Natural killer cell treated with Interleukin-12 subunit alpha and Interleukin-12 subunit beta and Interleukin-15 and Interleukin-18, amount 100 ng/mL, for 72 hours (primary cell): ENCODE measurements around the gene PRKG1. TPM values are rescaled to one million over a fixed set of nuclear protein-coding genes. Genes with fewer than 3 reads are reported as not detected.

Experiments used
- ATAC-seq, 2 donors: fragments of 150-1000 bp; cut with Tn5 transposase in 1 of 2; sonication (Bioruptor Pico), chemical (Tn5 transposase) in 1 of 2; 2 replicates each; pipeline ENCODE4 v1.10.0; 2021
- DNase-seq: peaks from one replicate; pipeline ENCODE4 v3.0.0; 2022; ENCODE audit warnings: low spot score
- H3K27ac Mint-ChIP-seq, 2 donors: 1 replicate in 1 of 2; 2 replicates in 1 of 2; pipeline ENCODE4 v1.8.0; 2022; ENCODE audit warnings: mixed read lengths in 2 of 2, mild to moderate bottlenecking in 1 of 2, moderate library complexity in 1 of 2
- H3K27me3 Mint-ChIP-seq, 2 donors: 1 replicate in 1 of 2; 2 replicates in 1 of 2; pipeline ENCODE4 v1.8.0; 2022; ENCODE audit warnings: mixed read lengths in 2 of 2
- H3K36me3 Mint-ChIP-seq: one replicate; pipeline ENCODE4 v1.8.0; 2022; ENCODE audit warnings: mixed read lengths
- H3K4me1 Mint-ChIP-seq, 2 donors: 1 replicate in 1 of 2; 2 replicates in 1 of 2; pipeline ENCODE4 v1.8.0; 2022; ENCODE audit warnings: low read depth in 2 of 2, mixed read lengths in 2 of 2, mild to moderate bottlenecking in 1 of 2
- H3K4me3 Mint-ChIP-seq: one replicate; pipeline ENCODE4 v1.8.0; 2022; ENCODE audit warnings: mixed read lengths
- H3K9me3 Mint-ChIP-seq: 2 replicates; pipeline ENCODE4 v1.8.0; 2022; ENCODE audit warnings: mixed read lengths
- total RNA-seq, 2 donors: library from RNA; stranded (reverse); gene quantifications; one replicate each; pipeline ENCODE4 v1.2.3, GENCODE V29; 2022

PRKG1 gene
- total RNA-seq, 2 donors from 2014 or later, result 0.10 TPM; not detected in 1

DNA sequence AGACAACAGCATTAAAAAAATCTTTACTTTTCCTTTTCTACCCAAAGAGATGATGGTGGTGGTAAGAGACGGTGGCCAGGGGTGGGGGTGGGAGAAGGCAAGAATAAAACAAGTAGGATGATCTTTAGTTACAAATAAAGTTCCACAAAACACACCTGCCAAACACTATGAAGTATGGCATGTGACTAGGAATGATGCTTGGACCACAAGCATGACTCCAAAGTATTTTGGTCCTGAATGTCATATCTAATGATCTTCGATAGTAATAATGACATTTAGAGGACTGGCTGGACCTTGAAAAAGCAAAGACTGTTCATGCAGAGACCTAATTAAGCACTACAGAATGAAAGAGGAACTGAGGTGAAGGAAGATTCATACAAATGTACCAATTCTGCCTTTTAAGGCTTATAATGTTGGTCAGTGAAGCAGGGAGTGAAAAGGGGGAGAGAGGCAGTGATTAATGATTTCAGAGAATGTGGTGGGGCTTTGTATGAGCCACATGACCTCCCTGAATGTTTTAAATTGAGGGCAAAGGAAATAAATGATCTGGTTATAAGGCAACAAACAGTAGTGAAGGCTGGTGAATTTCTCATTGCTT lies 1210.2 kb downstream of the PRKG1 start:
- Mint-ChIP-seq H3K27ac (no peak overlapping the region), H3K9me3 (peaks cover 6% of the 10 kb centered on the region), H3K4me1 (no peaks in the 10 kb centered on the region), H3K27me3 (no peaks in the 10 kb centered on the region), H3K4me3 (no peak overlapping the region), H3K36me3 (no peaks in the 10 kb centered on the region)
- no peak for DNase-seq
- no peak for ATAC-seq

DNA sequence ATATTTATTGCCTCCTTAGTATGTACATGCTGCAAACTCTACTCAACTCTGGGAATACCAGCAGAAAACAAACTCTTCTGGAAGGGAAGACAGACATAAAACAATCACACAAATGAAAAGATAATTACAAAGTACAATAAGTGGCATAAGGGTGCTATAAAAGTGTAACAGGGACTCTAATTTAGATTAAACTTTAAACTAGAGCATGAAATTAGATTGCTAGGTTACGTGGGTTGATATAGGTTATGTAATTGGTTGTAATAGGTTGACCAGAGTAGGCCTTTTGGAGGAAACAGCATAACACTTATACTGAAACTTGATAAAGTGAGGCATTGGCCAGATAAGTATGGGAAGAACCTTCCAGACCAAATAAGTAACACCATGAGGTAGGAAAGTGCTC lies 1213.6 kb downstream of the PRKG1 start:
- H3K27me3 Mint-ChIP-seq, result no peaks in the 10 kb centered on the region
- H3K4me3 Mint-ChIP-seq, result no peak overlapping the region
- no peaks in the 10 kb centered on the region for H3K36me3 Mint-ChIP-seq
- ATAC-seq (no peak), DNase-seq (no peak)
- H3K9me3 Mint-ChIP-seq, result peaks cover 6% of the 10 kb centered on the region
- no peak overlapping the region for H3K27ac Mint-ChIP-seq
- no peaks in the 10 kb centered on the region for H3K4me1 Mint-ChIP-seq

DNA sequence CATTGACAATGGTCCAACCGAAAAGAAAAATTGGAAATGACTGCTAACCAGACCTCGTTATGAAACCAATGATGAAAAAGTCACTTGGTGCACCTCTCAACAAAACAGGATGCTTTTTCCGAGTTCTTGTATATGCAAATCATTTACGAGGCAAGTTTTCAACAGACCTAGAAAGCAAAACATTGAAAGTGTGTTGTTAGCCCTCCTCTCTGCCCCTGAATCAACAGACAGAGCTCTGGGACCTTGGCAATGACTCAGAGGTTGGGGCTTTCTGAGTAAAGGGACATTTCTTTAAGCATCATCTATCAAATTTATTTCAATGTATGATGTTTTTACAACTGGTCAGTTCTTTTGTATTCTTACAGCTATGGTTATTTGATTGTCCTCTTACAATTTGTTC lies 1223.5 kb downstream of the PRKG1 start:
- H3K4me1 Mint-ChIP-seq, result no peaks in the 10 kb centered on the region
- no peak overlapping the region for H3K27ac Mint-ChIP-seq
- DNase-seq (no peak), ATAC-seq (no peak)
- H3K27me3 Mint-ChIP-seq, result peaks cover 0 to 2% of the 10 kb centered on the region in 2 donors
- H3K4me3 Mint-ChIP-seq, result no peak overlapping the region
- H3K36me3 Mint-ChIP-seq, result no peaks in the 10 kb centered on the region
- peaks cover 3% of the 10 kb centered on the region for H3K9me3 Mint-ChIP-seq

- Mint-ChIP-seq H3K4me1 (no peaks in the 10 kb centered on the region), H3K27me3 (peaks cover 0 to 2% of the 10 kb centered on the region in 2 donors), H3K36me3 (no peaks in the 10 kb centered on the region), H3K9me3 (peaks cover 3% of the 10 kb centered on the region), H3K4me3 (no peak overlapping the region), H3K27ac (no peak overlapping the region)
- ATAC-seq (no peak), DNase-seq (no peak)
Observed at GRCh38 chr10:52300599-52301277, 1226.5 kb downstream of the PRKG1 start.

DNA sequence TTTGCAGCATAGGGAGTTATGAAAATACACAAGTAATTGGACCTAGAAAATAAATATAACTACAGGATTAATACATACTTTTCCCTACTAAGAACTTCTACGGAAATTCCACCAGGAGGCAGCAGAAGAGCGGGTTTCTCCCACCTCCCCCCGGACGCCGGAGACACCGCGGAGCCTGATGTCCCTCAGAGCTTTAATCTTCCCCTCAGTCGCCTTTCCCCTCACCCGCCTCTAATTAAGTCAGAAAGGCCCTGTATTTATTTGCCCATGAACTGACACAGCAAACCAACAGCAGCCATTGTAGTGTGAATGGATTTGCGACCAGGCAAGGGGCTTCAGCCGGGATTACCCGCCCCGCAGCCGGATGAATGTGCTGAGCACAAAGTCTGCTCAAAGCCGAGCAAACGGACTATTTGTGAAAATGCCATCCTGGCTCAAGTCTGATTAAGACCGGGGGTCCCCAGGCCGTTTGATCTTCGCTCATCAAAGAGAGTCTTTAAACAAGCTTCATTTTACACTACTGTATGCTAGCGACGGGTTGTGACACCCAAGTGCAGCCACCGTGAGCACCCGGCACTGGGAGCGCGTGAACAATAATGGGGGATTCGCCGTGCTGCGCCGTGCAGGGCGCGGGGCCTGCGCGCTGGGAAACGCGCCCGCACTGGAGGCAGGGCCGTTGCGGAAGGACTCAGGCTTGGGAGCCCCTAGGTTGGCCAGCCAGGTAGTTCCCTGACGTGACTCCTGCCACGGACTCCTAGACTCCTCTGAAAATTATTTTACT lies 1234.2 kb downstream of the PRKG1 start:
- ATAC-seq (peak; percentile 51 to 67), DNase-seq (no peak)
- Mint-ChIP-seq H3K4me3 (peak overlapping the region; percentile 62), H3K9me3 (no peaks in the 10 kb centered on the region), H3K36me3 (peaks cover 4% of the 10 kb centered on the region), H3K4me1 (peaks cover 6 to 7% of the 10 kb centered on the region in 2 donors), H3K27ac (no peak overlapping the region), H3K27me3 (peaks cover 29 to 37% of the 10 kb centered on the region in 2 donors)

DNA sequence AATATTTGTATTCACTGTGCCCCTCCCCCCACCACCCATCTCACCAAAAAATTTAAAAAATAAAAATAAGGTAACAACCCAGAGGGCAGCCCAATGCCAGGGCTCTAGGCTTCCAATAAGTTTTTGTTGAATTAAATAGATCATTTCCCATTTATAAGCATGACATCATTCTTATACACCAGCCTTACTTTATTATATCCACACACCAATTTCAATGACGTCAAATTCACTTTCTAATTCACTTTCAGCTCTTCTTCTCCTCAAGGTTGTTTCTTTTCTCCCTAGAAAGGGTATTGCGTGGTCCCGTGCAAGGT lies 1238.6 kb downstream of the PRKG1 start:
- peaks cover 4% of the 10 kb centered on the region for H3K36me3 Mint-ChIP-seq
- peak overlapping the region; percentile 73 for H3K4me3 Mint-ChIP-seq
- DNase-seq (no peak), ATAC-seq (no peak)
- peaks cover 14% of the 10 kb centered on the region in 2 donors for H3K4me1 Mint-ChIP-seq
- no peak overlapping the region for H3K27ac Mint-ChIP-seq
- H3K27me3 Mint-ChIP-seq, result peaks cover 49 to 67% of the 10 kb centered on the region in 2 donors
- no peaks in the 10 kb centered on the region for H3K9me3 Mint-ChIP-seq

GRCh38 chr10:52313256-52313932 lies 1239.1 kb downstream of the PRKG1 start:
- H3K27ac Mint-ChIP-seq, result no peak overlapping the region
- H3K27me3 Mint-ChIP-seq, result peaks cover 49 to 67% of the 10 kb centered on the region in 2 donors
- ATAC-seq (no peak), DNase-seq (no peak)
- H3K9me3 Mint-ChIP-seq, result no peaks in the 10 kb centered on the region
- peaks cover 14% of the 10 kb centered on the region in 2 donors for H3K4me1 Mint-ChIP-seq
- peak overlapping the region; percentile 73 for H3K4me3 Mint-ChIP-seq
- peaks cover 4% of the 10 kb centered on the region for H3K36me3 Mint-ChIP-seq

GRCh38 chr10:52313933-52314821 lies 1239.9 kb downstream of the PRKG1 start, which contains the start of gene DKK1:
TSS of gene DKK1 (plus strand) at chr10:52314281. CDS start at chr10:52314435, 154 bp downstream.
- peak; percentile 51 to 69 for ATAC-seq
- H3K9me3 Mint-ChIP-seq, result no peaks in the 10 kb centered on the region
- H3K36me3 Mint-ChIP-seq, result peaks cover 4% of the 10 kb centered on the region
- peaks cover 14% of the 10 kb centered on the region in 2 donors for H3K4me1 Mint-ChIP-seq
- no peak for DNase-seq
- H3K4me3 Mint-ChIP-seq, result peak within 1 kb of the TSS; percentile 73
- peaks cover 44 to 63% of the 10 kb centered on the region in 2 donors for H3K27me3 Mint-ChIP-seq
- no peak within 1 kb of the TSS for H3K27ac Mint-ChIP-seq

DNA sequence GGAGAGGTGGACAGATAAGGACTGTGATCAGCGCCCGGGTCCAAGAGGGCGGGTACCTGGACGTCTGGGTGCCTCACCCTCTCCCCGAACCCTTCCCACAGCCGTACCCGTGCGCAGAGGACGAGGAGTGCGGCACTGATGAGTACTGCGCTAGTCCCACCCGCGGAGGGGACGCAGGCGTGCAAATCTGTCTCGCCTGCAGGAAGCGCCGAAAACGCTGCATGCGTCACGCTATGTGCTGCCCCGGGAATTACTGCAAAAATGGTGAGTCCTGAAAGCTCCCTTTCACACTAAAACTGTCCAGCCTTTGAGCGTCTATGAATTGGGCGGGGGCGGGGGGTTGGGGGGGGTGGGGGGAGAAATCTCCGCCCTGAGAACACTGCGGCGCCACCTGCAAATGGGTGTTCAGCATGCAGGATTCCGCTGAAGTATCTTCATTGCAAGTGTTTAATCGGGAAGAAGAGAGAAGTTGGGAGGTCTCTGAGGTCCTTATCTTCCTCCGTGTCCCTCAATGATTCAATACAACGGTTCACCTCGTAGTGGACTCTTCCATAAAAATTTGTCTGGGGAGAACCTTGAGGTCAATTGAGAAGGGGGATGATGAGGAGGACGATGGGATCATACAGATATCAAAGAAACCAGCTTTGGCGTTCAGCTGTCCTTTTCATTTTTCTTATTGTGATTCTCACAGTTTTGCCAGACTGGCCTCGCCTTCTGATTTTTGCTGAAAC lies 1240.7 kb downstream of the PRKG1 start:
- H3K4me3 Mint-ChIP-seq, result peak overlapping the region; percentile 73

GRCh38 chr10:52316001-52316400 lies 1241.7 kb downstream of the PRKG1 start:
- DNase-seq, result no peak
- Mint-ChIP-seq H3K36me3 (peaks cover 4% of the 10 kb centered on the region), H3K27ac (no peak overlapping the region), H3K27me3 (peaks cover 36 to 49% of the 10 kb centered on the region in 2 donors), H3K4me3 (no peak overlapping the region), H3K4me1 (peaks cover 14% of the 10 kb centered on the region in 2 donors), H3K9me3 (no peaks in the 10 kb centered on the region)
- no peak for ATAC-seq

More for the DNA sequence above, 1240.7 kb downstream of the PRKG1 start:
- no peak for DNase-seq
- Mint-ChIP-seq H3K4me1 (peaks cover 14% of the 10 kb centered on the region in 2 donors), H3K27me3 (peaks cover 38 to 55% of the 10 kb centered on the region in 2 donors), H3K9me3 (no peaks in the 10 kb centered on the region), H3K27ac (no peak overlapping the region), H3K36me3 (peaks cover 4% of the 10 kb centered on the region)
- no peak for ATAC-seq

DNA sequence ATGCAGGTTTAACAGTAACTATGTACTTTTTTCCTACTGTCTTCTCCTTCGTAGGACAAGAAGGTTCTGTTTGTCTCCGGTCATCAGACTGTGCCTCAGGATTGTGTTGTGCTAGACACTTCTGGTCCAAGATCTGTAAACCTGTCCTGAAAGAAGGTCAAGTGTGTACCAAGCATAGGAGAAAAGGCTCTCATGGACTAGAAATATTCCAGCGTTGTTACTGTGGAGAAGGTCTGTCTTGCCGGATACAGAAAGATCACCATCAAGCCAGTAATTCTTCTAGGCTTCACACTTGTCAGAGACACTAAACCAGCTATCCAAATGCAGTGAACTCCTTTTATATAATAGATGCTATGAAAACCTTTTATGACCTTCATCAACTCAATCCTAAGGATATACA lies 1242.2 kb downstream of the PRKG1 start:
- Mint-ChIP-seq H3K27me3 (peaks cover 31 to 47% of the 10 kb centered on the region in 2 donors), H3K4me1 (peaks cover 14% of the 10 kb centered on the region in 2 donors), H3K9me3 (no peaks in the 10 kb centered on the region), H3K4me3 (no peak overlapping the region), H3K36me3 (peaks cover 4% of the 10 kb centered on the region), H3K27ac (no peak overlapping the region)
- ATAC-seq (no peak), DNase-seq (no peak)

- Mint-ChIP-seq H3K36me3 (peaks cover under 1% of the 10 kb centered on the region), H3K4me3 (no peak overlapping the region)
Observed at GRCh38 chr10:52318136-52318701, 1243.9 kb downstream of the PRKG1 start.

More at GRCh38 chr10:52318136-52318701, 1243.9 kb downstream of the PRKG1 start:
- DNase-seq (no peak), ATAC-seq (no peak)
- Mint-ChIP-seq H3K4me1 (peaks cover 10% of the 10 kb centered on the region in 2 donors), H3K9me3 (peaks cover 4% of the 10 kb centered on the region), H3K27ac (no peak overlapping the region), H3K27me3 (peaks cover 28 to 33% of the 10 kb centered on the region in 2 donors)
